Fibroblast of villous mesenchyme (primary cell): Measurements from ENCODE around the gene KY. TPM values are rescaled to one million over a fixed set of nuclear protein-coding genes. Genes with fewer than 3 reads are reported as not detected.

Source experiments
- DNase-seq: peaks from one replicate; pipeline ENCODE4 v3.0.0-alpha.2; 2010; ENCODE audit warnings: low read depth
- H3K4me3 ChIP-seq: 2 replicates; pipeline ENCODE4 v1.5.1; 2011; ENCODE audit warnings: low read depth, mild to moderate bottlenecking, low read length
- CTCF ChIP-seq: IDR thresholded peaks from 2 replicates; pipeline ENCODE4 v1.5.1; 2012; ENCODE audit warnings: low read depth, mild to moderate bottlenecking, low read length; ENCODE audit not compliant: insufficient read depth
- total RNA-seq: library from RNA; depleted of rRNA; stranded (reverse); fragments of >200 nt; gene quantifications from 2 replicates; pipeline ENCODE4 v1.2.3, GENCODE V29; 2012

The KY gene
- total RNA-seq, 1 donor = not detected

- DNase-seq = no peak
- no peak overlapping the region for H3K4me3 ChIP-seq
- TF ChIP-seq CTCF = no peak
Measured at GRCh38 chr3:134620476-134621115, 30.2 kb downstream of the KY start.

- TF ChIP-seq CTCF = no peak
- no peak for DNase-seq
- no peak overlapping the region for H3K4me3 ChIP-seq
Measured at GRCh38 chr3:134619884-134620445, 30.9 kb downstream of the KY start.

DNA sequence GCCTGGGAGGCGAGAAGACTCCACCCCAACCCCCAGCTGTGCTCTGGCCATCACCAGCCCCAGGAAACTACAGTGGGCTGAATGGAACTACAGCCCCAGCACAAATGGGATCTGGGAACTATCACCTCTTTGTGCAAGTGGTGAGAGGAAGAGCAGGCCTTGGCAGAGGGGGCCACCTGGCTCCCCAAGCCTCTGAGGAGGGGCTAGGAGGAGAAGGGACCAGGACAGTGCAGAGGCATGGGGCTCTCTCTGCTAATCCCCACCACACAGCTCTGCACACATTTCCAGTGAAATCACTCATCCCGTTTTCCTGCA, 31.6 kb downstream of the KY start:
- H3K4me3 ChIP-seq = no peak overlapping the region
- TF ChIP-seq CTCF = no peak

DNA sequence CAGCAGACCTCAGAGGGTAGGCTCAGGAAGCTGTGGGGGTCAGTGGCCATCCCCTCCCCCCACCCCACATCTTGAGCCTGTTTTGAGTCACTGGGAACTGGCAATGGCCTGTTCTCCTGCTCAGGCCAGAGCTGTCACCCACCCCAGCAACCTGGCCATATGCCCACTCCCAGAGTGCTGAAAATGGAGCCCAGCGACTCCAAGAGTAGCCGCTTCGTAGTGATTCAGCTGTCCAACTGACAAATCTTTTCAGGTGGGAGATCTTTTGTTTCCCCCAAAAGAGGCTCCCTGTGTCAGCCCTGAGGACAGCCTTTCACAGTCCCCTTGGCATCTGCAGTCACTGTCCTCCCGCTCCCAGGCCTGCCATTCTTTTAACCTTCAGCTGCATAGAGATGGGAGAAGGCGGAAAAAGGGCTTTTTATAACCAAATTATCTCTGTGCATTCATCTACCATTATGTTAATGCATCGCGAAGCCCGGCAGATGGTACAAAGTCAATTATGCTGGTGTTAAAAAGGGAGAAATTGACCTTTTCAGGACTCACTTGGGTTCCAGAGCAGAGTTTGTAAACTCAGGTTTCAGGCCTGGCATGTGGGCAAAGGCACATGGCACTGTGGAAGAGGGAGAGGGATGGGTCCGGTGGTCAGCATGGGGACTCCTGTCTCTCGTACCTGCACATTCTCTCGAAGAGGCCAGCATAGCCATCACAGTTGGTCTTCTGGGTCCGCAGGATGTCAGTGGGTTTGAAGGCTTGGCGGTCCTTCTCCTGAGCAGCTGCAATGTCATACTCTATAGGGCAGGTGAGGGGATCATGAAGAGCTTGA, 32.1 kb downstream of the KY start:
- no peak for DNase-seq
- H3K4me3 ChIP-seq = no peak overlapping the region
- no peak for TF ChIP-seq CTCF

More for the DNA sequence above, 31.6 kb downstream of the KY start:
- no peak for DNase-seq

GRCh38 chr3:134617608-134618477, 33.0 kb downstream of the KY start:
- no peak overlapping the region for H3K4me3 ChIP-seq
- TF ChIP-seq CTCF = no peak
- no peak for DNase-seq

GRCh38 chr3:134615743-134616142, 35.1 kb downstream of the KY start:
- DNase-seq = no peak
- H3K4me3 ChIP-seq = no peak overlapping the region

More at GRCh38 chr3:134615743-134616142, 35.1 kb downstream of the KY start:
- no peak for TF ChIP-seq CTCF
